Endothelial cell (in vitro differentiated cells): Measurements from ENCODE around the gene ADAP1. TPM values are rescaled to one million over a fixed set of nuclear protein-coding genes. Genes with fewer than 3 reads are reported as not detected.
"Not testable (repeated sequence)": the region's sequence is repeated elsewhere in the genome, so short reads cannot be mapped to it uniquely, and the experiment has no call there.

ENCODE experiments used
- DNase-seq: peaks from one replicate; pipeline ENCODE4 v3.0.0; 2021; ENCODE audit warnings: low spot score
- H3K27ac Mint-ChIP-seq: one replicate; pipeline ENCODE4 v1.8.0; 2021; ENCODE audit warnings: mixed read lengths, inconsistent platforms; ENCODE audit not compliant: unreplicated experiment
- H3K27me3 Mint-ChIP-seq: one replicate; pipeline ENCODE4 v1.8.0; 2021; ENCODE audit warnings: mild to moderate bottlenecking, moderate library complexity, mixed read lengths, inconsistent platforms; ENCODE audit not compliant: unreplicated experiment
- H3K36me3 Mint-ChIP-seq: one replicate; pipeline ENCODE4 v1.8.0; 2021; ENCODE audit warnings: mild to moderate bottlenecking, low read depth, mixed read lengths, inconsistent platforms; ENCODE audit not compliant: unreplicated experiment
- H3K4me1 Mint-ChIP-seq: one replicate; pipeline ENCODE4 v1.8.0; 2021; ENCODE audit warnings: mild to moderate bottlenecking, mixed read lengths, inconsistent platforms; ENCODE audit not compliant: unreplicated experiment
- H3K4me3 Mint-ChIP-seq: one replicate; pipeline ENCODE4 v1.8.0; 2021; ENCODE audit warnings: mild to moderate bottlenecking, mixed read lengths, inconsistent platforms; ENCODE audit not compliant: unreplicated experiment
- H3K9me3 Mint-ChIP-seq: one replicate; pipeline ENCODE4 v1.8.0; 2021; ENCODE audit warnings: mixed read lengths, inconsistent platforms; ENCODE audit not compliant: unreplicated experiment
- CTCF ChIP-seq: fragments of 200-600 bp; sonication (generic); IDR thresholded peaks from one replicate; pipeline ENCODE4 v1.5.0; 2021; ENCODE audit warnings: antibody characterized with exemption; ENCODE audit not compliant: unreplicated experiment
- total RNA-seq: library from RNA; stranded (reverse); fragmentation: NEBNext Ultra II Directional; extraction: Animal tissue kit (Norgen Biotek cat#: 25700); gene quantifications from one replicate; pipeline ENCODE4 v1.2.1, GENCODE V29; 2021; ENCODE audit not compliant: unreplicated experiment

ADAP1 gene
- total RNA-seq, 1 donor from 2014 or later: 1.7 TPM

GRCh38 chr7:944744-945143 lies 9.7 kb downstream of the ADAP1 start:
- TF ChIP-seq CTCF: no peak
- no peak for DNase-seq
- H3K36me3 Mint-ChIP-seq: peaks cover 6% of the 10 kb centered on the region
- H3K27me3 Mint-ChIP-seq: peaks cover 8% of the 10 kb centered on the region
- no peaks in the 10 kb centered on the region for H3K4me1 Mint-ChIP-seq
- H3K27ac Mint-ChIP-seq: no peak overlapping the region
- H3K4me3 Mint-ChIP-seq: no peak overlapping the region
- no peaks in the 10 kb centered on the region for H3K9me3 Mint-ChIP-seq

- H3K36me3 Mint-ChIP-seq, H3K9me3 Mint-ChIP-seq, DNase-seq, H3K4me1 Mint-ChIP-seq, H3K27me3 Mint-ChIP-seq, H3K4me3 Mint-ChIP-seq, H3K27ac Mint-ChIP-seq: not testable (repeated sequence)
Observed at GRCh38 chr7:943793-944192, 10.7 kb downstream of the ADAP1 start.

GRCh38 chr7:940599-941408 lies 13.7 kb downstream of the ADAP1 start:
- Mint-ChIP-seq H3K9me3 (no peaks in the 10 kb centered on the region), H3K27me3 (peaks cover 5% of the 10 kb centered on the region), H3K36me3 (peaks cover 6% of the 10 kb centered on the region), H3K4me3 (no peak overlapping the region), H3K27ac (no peak overlapping the region), H3K4me1 (no peaks in the 10 kb centered on the region)
- no peak for TF ChIP-seq CTCF
- DNase-seq: no peak

GRCh38 chr7:939843-940242 lies 14.6 kb downstream of the ADAP1 start:
- Mint-ChIP-seq H3K27me3 (peaks cover 5% of the 10 kb centered on the region), H3K36me3 (peaks cover 6% of the 10 kb centered on the region), H3K9me3 (no peaks in the 10 kb centered on the region), H3K4me1 (no peaks in the 10 kb centered on the region), H3K27ac (no peak overlapping the region), H3K4me3 (no peak overlapping the region)
- TF ChIP-seq CTCF: no peak
- no peak for DNase-seq

GRCh38 chr7:938546-939185 lies 15.8 kb downstream of the ADAP1 start:
- H3K36me3 Mint-ChIP-seq: peaks cover 6% of the 10 kb centered on the region
- H3K27me3 Mint-ChIP-seq: peaks cover 5% of the 10 kb centered on the region
- H3K27ac Mint-ChIP-seq: no peak overlapping the region
- H3K4me1 Mint-ChIP-seq: no peaks in the 10 kb centered on the region
- TF ChIP-seq CTCF: no peak
- no peak overlapping the region for H3K4me3 Mint-ChIP-seq
- H3K9me3 Mint-ChIP-seq: no peaks in the 10 kb centered on the region
- no peak for DNase-seq
